T follicular helper cell (primary cell): ENCODE data around the gene PDGFRA.
"Not testable (repeated sequence)": the region's sequence is repeated elsewhere in the genome, so short reads cannot be mapped to it uniquely, and the experiment has no call there.

Experiments
- DNase-seq: peaks from one replicate; pipeline ENCODE4 v3.0.0-alpha.2; 2020; ENCODE audit warnings: low read depth

PDGFRA gene

DNA sequence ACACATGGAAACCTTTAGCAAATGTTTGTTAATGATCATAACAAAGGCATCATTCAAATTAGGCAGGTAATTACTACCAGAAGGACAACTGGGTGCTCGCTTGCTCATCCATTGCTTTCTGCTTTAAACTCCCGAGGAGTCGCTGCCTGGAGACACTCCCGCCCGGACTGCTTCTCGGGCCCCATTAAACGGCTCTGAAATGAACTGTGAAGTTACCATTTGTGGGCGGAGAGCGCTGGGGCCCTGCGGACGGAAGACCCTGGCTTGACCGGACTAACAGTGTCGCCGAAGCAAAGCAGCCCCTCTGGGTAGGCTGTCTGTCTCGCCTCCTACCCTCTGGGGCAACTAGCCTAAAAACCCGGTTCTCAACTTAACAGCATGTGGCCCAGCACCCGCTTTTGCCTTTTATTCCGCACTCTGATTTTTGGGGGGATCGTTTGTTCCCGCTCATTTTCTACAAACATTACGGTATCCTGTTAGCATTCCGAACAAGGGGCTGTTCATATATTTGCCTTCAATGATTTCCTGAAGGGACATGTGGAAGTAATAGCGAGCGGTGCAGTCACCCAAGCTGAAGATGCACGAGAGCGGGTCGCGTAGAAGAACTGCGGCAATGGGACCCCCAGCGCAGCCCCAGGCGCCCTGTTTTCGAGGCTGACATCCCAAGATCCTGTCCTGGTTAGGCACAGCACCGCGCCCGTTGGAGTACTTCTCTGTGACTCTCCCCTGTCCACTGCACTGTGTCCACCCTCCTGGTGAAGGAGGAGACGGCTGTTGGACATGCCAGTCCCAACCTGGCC is 1.6 kb upstream of the PDGFRA start:
- DNase-seq: no peak

DNA sequence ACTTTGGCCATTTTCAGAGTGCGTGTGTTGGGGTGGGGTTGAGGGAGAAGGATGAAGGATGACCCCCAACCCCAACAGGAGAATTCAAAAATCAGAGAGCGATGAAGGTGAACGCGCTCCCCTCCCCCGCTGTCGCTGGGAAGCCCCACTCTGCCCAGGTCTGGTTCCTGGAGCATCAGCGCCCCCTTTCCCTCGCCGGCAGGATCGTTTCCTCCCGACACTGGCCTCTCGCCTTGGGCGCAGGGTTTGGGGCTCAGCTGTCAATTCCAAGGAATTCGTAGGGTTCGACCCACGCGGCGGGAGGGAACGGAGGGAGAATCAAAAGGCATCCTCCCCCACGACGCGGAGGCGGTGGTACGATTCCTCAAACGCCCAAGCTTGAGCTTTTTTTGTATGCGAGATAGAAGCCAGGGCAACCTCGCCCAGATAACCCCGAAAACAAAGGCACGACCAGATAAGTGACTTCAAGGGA is 1.0 kb upstream of the PDGFRA start:
- DNase-seq: no peak

GRCh38 chr4:54228546-54228945 is 547 bp upstream of the PDGFRA start:
- no peak for DNase-seq

DNA sequence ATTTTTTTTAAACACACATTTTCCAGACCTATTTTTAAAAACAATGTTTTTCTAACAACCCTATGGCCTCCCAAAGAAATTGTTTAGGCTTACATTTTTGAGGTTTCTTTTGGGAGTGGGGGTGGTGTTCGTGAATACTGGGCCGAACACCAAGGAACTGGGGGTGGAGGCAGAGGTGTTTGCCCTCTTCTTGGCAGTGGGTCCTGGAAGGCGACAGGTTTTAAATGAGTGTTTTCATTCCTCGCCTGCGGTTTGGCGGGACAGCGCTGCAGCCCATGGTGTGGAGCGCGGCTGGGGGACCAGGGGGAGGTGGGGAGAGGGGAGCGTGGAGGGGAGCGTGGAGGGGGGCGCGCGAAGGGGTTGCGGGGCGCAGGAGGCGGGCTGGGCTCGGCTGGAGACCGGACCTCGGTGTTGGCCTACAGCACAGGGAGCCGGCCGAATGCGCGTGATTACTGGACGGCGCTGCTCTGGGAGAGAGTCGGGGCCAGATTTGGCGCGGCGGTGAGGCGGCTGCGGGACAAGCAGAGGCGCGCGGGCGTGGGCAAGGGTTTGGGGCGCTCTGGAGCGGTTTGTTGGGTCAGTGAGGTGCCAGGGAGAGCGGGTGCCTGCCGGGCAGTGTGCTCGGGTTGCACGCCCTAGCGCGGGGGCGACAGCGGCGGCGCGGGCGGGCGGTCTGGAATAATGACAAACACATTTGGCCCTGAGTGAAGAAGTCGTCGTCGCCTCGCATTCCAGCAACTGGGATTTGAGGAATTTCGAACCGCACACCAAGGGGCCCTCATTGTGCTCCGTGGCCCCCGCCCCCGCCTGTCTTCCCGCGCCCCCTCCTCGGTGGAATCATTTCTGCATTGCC is 764 bp downstream of the PDGFRA start:
- no peak for DNase-seq

- no peak for DNase-seq
These were observed 1.7 kb downstream of the PDGFRA start for GRCh38 chr4:54230484-54231418.

GRCh38 chr4:54231419-54231767 is 2.3 kb downstream of the PDGFRA start:
- DNase-seq: no peak

DNA sequence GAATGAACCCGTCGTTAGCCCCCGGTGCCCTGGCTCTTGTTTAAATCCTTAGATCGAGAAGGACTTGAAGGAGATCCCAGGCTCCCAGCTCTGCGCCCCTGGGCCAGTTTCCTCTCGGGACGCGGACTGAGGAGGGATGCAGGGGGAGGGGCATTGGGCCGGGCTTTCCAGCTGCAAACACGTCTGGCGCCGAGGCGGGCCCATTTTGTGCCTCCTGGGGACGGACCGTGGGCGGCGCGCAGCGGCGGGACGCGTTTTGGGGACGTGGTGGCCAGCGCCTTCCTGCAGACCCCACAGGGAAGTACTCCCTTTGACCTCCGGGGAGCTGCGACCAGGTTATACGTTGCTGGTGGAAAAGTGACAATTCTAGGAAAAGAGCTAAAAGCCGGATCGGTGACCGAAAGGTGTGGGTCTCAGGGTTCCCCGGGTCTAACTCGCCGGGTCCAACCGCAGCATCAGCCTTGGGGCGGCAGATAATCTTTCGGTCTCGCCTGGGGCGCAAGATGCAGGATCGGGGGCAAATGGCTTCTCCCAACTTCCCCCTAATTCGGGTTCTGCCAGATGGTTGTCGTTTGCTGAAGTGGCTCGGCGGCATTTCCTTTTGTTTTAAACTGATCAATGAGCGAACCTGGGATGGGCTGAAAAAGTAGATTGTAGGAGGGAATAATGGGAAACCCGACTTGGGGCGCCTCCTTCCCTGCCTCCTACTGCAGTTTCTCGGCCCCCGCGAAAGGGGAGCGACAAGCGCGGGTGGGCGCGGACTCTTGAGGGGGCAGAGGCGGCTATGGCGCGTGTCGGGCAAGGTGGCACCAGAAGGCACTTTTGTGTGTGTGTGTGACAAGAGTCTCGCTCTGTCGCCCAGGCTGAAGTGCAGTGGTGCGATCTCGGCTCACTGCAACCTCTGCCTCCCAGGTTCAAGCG is 2.9 kb downstream of the PDGFRA start:
- DNase-seq: no peak

DNA sequence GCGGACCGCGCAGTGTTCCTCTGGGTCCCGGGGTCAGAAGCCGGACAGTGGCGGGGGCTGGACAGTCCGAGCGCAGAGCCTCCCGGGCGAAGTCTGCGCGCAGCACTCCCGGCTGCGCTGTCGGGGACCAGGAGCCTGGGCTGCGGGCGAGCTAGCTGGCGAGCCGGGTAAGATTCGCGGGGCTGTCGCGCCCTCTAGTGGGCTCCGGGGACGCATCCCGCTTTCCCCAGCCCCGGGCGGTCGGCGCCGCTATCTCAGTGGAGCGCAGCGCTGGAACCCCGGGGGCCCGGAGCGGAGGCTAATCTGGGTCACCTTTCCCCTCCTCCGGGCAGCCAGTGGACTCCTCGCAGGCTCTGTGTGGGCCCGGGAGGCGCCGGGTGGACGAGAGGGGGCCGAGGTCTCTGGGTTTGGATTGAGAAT is 4.2 kb downstream of the PDGFRA start:
- peak; percentile 52 for DNase-seq

DNA sequence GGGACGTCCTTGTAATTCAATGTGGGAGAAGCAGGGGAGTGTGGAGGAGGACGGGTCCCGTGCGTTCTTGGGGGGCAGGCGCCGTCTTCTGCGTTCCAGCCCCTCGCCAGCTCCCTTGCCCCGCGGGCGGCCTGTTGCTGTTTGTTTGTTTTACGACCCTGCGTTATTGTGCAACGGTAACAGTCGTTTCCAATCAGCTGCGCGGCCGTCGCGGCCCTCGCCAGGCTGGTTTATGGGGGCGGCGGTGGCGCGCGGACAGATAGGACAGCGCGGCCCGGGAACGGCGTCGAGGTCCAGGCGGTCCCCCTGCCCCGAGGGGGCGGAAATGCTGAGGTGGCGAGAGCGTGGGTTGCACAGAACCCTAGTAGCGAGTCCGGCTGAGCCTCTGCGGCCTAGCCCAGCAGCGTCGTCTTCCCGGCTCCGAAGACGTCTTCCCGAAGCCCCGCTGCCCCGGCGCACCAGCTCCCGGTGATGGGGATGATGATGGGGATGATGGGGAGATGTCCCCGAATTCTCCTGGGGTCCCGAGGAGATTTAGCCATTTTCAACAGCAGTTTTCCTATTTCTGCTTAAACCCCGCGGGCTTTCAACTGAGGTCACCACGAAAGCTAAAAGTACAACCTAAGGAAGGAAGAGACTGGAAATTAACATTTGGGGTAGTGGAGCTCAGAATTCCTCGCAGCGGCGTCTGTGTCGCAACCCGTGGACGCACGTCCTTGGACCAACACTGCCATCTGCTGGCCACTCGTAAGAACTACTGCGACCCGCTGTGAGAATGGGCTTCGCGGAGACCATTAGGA is 4.8 kb downstream of the PDGFRA start:
- DNase-seq: peak; percentile 47

DNA sequence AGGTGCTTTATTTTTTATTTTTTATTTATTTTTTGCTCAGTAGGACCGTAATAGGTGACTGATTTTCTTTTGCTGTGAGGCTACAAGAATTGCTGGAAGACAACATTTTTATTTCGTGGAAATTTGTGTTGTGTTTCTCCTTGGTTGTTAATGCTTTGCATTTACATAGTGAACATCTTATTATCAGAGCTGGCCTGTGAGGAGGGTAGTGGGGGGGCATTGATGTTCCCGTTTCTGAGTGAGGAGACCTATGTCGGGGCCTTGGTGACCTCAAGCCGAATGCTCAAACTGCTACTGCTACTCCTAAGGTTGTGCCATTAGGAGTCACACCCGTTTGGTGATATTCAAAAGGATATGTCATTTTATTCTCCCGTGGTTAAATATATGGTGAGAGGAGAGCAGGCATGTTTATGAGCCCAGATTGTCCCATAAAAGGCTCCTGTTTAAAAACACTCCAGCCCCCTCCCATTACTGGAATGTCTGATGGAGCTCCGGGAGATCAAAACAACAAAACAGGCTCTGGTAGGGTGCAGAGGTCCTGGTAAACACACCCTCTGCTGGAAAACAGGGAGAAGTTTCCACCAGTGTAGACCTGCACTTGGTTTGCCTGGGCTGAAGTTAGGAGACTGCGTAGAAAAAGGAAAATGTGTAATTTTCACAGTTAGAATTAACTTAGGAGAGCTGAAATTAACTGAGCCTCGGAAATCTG is 5.6 kb downstream of the PDGFRA start:
- no peak for DNase-seq

- DNase-seq: not testable (repeated sequence)
These were observed 7.2 kb downstream of the PDGFRA start for GRCh38 chr4:54236316-54236715.

DNA sequence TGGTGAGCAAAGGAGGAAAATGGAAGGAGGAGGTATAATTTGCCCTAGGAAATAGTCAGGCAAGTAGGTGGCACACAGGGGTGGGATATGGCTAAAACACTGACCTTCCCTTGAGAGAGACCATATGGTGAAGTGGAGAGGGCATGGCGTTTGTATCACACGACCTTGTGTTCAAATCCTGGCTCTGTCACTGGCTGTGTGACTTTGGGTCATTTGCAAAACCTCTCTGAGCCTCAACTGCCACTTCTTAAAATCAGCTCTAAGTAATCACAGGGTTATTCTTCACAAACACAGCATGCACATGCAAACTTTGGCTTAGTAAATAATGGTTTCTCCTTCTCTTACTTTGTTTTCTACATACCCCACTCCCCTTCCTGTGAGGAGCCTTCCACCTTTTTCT is 8.7 kb downstream of the PDGFRA start:
- DNase-seq: no peak

GRCh38 chr4:54238389-54238788 is 9.3 kb downstream of the PDGFRA start:
- DNase-seq: no peak

GRCh38 chr4:54241268-54241823 is 12.3 kb downstream of the PDGFRA start:
- not testable (repeated sequence) for DNase-seq

DNA sequence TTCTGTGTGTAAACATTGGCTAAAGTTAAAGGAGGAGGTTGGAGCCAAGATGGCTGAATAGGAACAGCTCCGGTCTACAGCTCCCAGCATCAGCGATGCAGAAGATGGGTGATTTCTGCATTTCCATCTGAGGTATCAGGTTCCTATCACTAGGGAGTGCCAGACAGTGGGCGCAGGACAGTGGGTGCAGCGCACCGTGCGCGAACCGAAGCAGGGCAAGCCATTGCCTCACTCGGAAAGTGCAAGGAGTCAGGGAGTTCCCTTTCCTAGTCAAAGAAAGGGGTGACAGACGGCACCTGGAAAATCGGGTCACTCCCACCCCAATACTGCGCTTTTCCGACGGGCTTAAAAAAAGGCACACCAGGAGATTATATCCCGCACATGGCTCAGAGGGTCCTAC is 14.4 kb downstream of the PDGFRA start:
- DNase-seq: not testable (repeated sequence)

- DNase-seq: not testable (repeated sequence)
These were observed 23.2 kb downstream of the PDGFRA start for GRCh38 chr4:54252312-54252711.

GRCh38 chr4:54254116-54254914 is 25.2 kb downstream of the PDGFRA start:
- no peak for DNase-seq

GRCh38 chr4:54254915-54255246 is 25.8 kb downstream of the PDGFRA start:
- DNase-seq: no peak
